DMS114 treated with DMSO at 0.1 percent for 48 hours (cell line): ENCODE measurements around the gene HS3ST5.
"Not testable (repeated sequence)": the region's sequence is repeated elsewhere in the genome, so short reads cannot be mapped to it uniquely, and the experiment has no call there.

ENCODE experiments used
- DNase-seq: peaks from one replicate; lab custom pipeline; 2025; ENCODE audit not compliant: unreplicated experiment; lab: John Stamatoyannopoulos, UW

Gene HS3ST5

DNA sequence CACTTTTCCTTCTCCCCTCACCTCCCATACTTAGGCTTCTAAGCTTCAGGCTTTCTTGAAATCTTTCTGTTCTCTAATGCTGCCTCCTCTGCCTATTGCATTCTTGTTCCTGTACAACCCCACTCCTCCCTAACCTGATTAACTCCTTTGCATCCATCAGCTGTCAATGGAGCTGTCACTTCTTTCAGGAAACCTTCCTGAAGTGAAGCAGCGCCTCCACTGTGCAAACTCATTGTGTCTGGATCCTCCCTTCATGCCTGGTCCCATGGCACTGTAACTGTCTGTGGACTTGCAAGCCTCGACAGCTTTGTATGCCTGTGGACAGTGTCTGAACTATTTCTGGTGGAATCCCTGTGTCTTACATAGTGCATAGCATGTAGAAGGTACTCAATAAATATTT lies 185.0 kb downstream of the HS3ST5 start:
- no peak for DNase-seq

DNA sequence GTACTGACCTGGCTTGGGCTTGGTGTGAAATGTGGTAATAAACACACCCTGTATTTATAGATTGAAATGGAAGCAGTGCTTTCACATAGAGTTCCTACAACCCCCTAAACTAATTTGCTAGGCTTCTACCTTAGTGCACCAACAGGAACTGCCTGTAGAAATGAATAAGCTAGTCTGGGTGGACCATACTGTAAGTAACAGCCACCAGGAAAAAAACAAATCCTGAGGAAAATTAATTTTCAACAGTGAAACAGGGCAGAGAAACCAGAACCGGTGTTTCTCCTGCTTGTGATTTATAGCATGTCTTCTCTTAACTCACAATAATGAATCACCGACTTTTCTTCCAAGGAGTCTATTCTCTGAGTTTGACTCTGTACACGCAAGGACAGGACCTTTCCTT lies 187.1 kb downstream of the HS3ST5 start:
- no peak for DNase-seq

DNA sequence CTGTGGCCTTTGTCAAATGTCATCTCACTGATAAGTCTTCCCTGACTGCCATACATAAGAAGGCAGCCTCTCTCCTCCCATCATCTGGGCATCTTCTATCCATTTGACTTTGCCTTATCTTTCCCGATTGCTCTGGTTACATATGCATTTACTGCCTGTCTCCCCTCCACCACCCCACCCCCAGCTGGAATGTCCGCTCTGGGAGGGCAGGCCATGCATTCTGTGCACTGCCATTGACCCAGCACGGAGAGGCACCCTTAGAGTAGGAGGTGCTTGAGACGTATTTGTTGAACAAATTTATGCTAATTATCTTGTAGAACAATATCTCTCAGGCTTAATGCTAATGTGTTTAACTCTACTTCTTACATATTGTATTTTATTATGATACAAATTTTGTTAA lies 188.0 kb downstream of the HS3ST5 start:
- DNase-seq, result no peak

DNA sequence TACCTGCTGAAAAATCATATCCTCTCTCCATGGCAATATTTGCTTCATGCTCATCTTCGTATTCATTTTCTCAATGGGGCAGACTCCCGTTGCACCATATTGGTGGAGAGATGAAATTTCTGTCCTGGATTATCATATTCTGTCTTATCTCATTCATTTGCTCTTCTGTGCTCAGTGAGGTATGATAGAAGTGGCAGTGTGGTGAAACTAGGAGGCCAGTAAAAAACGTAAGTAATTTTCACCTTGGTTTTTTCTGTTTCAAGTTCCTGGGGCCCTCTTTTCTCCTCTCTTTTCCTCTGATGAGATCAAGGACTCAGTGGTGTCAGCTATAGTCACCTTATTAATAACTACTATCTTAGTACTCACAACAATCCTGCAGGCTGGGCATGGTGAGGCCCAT lies 189.4 kb downstream of the HS3ST5 start:
- DNase-seq, result no peak

DNA sequence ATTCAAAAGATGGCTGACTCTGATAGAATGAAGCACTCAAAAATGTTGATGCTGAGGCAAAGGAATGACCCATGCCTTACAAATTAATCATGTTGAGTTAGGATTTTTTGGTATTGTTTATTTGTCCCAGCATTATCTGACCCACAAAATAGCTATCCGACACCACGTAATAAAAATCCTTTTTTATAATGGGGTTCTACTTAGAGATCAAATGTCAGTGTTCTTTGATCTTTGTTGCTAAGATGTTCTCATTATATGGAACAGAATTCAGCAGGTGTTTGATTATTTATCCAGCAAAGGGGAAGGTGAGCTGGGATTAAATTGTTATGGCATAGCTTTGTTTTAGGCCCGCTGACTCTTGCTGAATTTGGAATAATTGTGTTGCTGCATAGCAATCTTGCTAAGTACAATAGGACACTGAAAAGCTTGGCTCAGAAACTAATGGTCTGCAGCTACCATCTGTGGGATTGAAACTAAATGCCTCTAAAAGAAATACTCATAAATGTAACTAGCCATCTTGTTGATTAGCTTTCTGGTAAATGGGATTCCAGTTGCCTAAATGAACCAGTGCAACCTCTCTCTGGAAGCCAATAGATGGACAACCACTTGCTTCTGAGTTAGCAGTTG lies 191.6 kb downstream of the HS3ST5 start:
- DNase-seq, result no peak

DNA sequence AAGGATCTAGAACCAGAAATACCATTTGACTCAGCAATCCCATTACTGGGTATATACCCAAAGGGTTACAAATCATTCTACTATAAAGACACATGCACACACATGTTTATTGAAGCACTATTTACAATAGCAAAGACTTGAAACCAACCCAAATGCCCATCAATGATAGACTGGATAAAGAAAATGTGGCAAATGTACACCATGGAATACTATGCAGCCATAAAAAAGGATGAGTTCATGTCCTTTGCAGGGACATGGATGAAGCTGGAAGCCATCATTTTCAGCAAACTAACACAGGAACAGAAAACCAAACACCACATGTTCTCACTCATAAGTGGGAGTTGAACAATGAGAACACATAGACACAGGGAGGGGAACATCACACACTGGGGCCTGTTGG lies 193.6 kb downstream of the HS3ST5 start:
- not testable (repeated sequence) for DNase-seq

DNA sequence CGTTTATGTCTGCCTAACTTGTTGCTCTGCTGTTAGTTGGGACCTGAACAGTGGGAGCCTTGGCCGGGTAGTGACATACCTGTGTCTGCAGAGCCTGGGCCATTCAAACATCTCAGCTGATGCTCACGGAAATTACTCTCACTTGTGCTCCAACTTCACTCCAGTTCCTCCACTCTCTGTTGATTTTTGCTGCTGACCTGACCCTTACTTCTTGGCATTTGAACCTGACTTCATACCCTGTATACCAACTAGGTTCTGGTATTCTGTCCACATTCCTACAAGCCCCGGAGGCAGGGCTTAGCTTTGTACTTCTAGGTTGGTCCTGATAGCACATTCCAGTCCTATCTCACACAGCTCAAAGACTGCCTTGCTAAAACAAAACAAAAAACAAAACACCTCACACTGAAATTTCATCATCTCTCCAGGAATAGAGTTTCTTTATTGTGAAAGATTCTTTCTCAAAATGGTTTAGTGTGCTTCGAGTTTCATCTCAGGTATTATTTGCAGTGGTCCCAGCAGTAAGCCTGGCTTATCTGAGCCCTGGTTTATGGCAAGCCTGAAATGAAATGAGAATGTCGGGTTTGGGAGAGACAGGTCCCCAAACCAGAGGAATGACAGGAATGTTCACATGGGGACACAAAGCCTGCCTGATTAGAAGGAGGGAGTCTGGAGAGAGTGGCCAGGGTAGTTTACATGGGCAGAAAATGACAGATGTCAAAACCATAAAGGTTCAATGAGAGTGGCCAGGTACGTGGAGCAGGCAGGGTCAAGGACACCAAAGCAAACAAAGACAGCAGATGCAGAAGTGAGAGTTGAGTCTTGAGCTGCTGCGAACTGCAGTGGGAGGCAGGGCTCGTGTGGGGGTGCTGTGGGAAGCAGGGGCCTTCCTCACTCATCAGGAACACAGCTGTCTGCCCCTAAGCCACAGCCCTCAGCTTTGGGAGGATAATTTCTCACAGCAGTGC lies 197.7 kb downstream of the HS3ST5 start:
- DNase-seq, result no peak

DNA sequence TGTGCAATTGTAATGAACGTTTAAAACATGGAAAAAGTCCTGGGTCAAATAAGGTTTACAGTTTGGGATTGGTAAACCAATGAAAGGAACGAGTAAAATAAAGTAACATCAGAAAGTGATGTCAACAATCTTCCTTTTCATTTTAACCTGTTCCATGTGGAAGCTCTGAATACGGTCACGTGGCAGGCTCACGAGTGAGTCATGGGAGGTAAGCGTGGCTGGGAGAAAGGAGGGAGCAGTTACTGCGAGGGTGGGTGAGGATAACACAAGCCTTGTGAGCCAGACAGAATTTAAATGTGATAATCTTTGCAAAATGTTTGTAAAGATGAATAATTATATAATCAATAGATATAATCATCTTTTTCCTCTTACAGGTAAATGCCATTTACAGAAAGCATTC lies 200.6 kb downstream of the HS3ST5 start:
- DNase-seq, result no peak

DNA sequence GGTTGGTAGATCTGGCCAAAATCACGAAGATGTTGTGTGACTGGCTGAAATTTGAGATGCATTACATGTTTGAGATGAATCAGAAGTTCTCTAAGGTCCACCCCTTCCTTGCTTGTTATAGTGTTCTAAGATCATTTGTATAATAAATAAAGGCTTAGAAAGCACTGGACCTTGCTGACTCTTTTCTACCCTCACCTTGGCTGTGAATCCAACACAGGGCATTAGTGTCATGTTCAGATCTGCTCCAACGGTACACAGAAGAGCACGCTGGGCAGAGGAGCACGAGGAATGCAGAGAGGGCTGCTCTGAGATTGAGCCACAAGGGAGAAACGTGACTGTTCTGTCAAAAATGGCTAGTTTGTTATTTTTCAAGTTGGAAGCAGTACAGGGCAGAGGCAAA lies 202.4 kb downstream of the HS3ST5 start:
- no peak for DNase-seq

DNA sequence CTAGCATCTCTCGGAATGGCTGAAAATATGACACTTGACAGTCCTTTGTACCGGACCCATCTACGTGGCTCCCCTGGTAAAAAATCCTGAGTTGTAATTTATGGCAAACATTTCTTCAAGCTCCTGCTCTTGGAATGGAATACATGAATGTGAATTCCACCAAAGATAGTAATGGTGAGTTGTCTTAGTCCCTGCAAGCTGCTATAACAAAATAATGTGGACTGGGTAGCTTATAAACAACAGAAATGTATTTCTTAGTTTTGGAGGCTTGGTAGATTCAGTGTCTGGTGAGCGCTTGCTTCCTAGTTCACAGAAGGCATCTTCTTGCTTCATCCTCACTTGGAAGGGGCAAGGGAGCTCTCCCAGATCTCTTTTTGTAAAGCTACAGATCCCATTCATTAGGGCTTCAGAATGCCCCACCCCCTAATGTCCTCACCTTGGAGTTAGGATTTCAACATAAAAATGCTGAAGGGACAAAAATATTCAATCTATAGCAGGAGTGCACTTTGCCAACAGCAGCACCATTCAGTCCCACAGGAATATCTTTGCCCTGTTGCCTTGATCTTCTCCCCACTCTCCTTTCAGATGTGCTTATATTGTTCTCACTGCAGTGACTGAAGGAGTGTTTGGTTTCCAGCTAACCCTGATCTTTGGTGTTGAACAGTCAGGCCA lies 204.1 kb downstream of the HS3ST5 start:
- no peak for DNase-seq

DNA sequence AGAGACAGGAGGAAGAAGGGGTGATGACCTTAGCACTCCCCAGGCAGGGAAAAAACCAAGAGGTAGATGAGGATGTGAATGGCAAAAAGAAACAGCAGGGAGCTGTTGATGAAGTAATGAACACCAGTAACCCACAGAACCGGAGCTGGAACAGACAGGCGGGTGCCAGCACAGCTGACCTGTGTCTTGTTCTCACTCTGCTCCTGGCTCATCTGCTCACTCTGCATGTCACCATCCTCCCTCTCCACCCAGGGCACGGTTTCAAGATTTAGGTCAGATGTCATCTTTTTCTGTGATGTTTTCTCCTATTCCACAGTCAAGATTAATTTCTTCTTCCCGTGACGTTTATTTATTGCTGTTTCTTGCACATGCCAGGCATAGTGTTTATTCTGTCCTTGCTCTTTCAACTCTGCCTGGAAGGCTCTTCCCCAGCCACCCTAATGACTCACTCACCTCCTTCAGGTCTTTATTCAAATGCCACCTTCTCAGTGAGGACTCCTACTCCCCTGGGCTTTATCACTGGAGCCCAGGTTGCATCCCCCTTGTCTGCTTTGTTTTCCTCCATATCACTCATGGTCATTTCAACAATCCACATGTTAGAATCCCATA lies 207.4 kb downstream of the HS3ST5 start:
- no peak for DNase-seq

DNA sequence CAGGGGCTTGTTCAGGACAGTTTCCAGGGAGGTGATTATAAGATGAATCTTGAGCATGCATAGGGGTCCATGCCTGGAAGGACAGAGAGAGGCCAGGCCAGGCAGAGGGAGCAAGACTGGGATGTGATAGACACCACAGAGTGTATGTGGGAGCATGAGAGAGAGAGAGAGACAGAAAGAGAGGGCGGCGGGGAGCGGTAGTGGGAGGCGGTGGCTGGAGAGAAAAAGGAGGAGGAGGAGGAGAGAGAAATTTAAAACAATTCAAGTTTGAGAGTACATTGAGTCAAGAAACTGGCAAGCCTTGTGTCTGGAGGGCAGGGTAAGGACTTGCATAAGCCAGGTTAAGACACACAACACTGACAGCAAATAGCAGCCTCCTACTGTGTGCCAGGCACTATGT lies 209.0 kb downstream of the HS3ST5 start:
- no peak for DNase-seq

DNA sequence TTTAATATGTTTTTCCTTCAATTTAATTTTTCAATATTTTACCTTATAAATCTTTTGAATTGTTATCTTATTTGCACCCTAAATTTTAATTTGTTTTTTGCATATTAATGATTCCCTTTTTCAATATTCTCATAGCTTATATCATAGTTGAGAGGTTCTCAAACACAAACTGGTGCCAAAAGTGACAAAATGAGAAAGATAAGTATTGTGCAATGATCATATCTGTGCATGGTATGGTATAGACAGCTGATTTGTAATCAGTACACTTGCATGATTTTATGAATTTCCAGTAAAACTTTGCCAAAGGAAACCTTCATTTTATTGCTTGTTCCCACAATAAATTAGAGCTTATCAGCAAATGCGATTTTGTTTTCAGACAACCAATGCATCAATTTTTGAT lies 210.9 kb downstream of the HS3ST5 start:
- DNase-seq, result no peak

DNA sequence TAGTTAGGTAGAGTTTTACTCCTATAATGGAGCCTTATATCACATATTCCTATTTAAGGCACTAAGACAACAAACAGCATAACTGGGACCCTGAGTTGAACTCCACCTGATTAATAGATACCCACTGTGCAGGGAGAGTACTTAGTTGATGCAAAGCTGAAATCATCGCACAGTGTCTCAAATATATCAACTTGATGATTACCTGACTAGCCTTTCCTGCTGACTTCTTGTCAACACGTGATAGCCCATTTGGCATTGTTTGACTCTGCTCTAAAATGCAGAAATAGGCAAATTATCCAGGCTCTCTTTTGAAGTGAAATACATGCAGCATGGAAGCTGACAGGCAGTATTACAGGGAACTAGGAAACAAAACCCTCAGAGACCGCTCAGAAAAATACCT lies 217.2 kb downstream of the HS3ST5 start:
- no peak for DNase-seq

DNA sequence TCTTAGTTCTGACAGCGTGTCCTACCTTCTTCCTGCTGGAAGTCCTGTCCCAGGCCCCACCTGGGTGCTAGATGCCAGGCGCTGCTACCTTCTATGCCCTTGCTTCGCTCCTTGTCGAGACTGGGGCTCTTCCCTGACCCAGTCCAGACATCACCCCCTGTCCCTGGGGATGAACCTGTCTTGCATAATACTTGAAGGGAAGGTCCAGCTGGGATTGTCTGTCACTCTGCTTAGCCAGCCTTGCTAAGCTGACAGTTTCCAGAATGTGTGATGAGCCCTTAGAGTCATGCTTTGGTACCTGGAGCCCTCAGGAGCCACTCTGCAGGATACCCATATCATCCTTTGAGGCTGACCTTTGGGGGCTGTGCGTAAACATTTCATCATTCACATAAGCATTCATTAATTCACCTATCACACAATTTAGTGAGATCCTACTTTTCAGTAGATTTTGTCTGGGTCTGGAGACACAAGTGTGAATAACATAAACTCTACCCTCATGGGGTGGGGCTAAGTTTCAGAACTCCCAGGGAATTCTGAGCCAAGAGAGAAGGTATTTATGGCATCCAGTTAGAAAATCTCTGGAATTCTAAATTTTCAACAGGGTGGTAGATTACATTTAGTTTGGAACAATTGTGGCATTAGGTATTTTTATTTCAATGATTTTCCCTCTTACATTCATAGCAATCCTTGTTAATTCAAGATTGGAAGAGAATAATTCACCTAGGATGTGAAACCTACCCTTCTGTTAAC lies 220.7 kb downstream of the HS3ST5 start:
- no peak for DNase-seq

DNA sequence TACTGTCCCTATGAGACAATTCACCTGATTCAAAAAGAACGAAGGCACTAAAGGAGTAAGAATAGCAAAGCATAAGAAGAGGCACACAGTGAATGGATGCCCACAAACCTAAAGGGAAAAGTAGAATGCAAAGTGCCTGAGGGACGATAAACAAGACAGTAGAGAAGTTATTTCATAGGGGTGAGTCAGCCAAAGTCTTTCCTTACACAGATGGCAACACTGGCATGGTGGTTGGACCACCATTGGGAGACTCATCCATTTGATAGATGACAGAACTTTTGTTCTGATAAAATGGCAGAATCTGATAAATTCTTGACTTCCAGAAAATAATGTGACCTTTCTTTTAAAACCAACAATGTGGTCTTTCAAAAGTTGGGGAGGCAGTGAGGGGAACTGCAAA lies 223.8 kb downstream of the HS3ST5 start:
- DNase-seq, result no peak

DNA sequence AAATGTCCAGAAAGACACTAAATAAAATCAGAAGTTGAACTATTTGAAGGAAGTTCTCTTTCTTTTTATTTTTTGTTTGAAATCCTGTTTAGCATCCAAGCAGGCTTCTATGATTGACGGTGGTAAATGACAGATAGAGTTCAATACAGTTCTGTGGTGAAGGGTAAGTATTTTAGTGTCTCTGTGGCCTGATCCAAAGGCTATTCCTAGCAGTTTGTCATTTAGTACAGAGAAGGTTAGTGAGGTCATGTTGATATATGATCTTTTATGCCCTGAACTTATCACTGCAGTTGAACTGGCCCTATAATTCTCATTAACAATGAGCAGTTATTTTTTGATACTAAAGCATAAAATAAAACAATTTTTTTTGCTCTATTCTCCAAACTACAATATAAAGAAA lies 227.2 kb downstream of the HS3ST5 start:
- no peak for DNase-seq

DNA sequence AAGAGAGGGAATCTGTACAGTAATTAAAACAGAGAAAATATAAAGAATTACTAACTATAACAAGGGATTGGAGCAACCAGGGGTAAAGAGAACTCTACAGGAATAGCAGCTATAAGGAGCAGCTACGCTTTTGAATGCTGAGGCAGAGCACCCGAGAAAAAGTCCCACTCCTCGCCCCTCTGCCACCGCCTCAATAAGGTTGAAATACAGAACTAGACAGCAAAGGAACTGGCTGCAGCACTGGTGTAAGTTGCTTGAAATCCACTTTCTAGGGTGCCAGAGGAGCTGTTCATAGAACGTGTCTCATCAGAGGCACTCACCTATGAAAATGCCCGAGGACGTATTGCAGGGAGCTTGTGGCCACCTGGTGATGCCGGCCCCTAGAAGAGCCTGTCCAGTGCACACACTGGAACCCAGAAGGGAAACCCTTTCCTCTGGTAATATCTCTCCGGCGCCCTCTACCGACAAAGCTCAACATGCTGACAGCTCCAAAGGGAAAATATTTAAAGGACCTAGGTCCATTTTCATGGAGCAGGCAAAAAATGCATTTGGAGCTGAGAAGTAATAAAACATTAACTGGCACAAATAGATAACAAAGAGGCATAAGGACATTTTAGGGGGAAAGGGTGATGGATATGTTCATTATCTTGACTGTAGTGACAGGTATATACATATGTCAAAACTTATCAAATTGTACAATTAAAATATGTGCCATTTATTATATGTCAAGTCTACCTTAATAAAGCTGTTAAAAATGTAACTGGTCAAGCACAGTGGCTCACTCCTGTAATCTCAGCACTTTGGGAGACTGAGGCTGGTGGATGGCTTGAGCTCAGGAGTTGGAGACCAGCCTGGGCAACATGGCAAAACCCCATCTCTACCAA lies 234.5 kb downstream of the HS3ST5 start:
- DNase-seq, result peak; percentile 32

DNA sequence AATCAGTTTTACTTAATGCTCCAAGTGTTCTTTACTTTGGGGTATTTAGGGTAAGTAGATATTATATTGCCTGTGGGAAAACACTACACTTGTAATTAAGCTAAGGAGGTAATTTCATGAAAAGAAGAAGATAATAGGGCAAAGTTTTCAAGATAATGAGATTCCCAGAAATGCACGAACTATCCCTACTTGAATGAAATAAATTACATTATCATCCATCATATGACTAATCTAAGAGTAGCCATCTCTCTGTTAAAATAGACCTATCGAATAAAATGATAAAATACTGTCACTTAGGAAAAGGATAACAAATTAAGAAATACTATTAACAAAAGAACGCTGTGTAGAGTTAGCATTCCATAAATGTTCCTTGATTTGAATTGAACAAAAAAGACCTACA lies 236.8 kb downstream of the HS3ST5 start:
- DNase-seq, result no peak

DNA sequence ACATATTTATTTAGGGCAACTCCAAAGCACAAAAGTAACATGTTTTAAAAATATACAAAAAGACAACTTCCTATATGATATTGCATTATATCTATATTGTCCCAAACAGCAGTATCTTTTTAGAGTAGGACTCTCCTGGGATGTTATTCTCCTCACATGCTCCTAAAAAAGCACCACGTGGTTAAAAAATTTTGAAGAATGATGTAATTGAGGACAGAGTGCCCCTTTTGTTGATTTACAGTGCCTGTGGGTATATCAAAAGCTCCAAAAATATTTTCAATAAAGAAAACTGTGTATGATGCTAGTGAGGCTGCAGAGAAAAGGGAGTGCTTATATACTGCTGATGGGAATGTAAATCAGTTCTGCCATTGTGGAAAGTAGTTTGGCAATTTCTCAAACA lies 241.6 kb downstream of the HS3ST5 start:
- DNase-seq, result no peak
